Measurements from ENCODE around the gene MYH13.

- TF ChIP-seq POLR2A (IDR thresholded peaks at IDR 0.05; ENCODE audit: extremely low read depth, insufficient read length) (no peak), CTCF (IDR thresholded peaks at IDR 0.05; ENCODE audit: low read depth, low read length) (no peak)
- TF ChIP-seq, protein P1, sequence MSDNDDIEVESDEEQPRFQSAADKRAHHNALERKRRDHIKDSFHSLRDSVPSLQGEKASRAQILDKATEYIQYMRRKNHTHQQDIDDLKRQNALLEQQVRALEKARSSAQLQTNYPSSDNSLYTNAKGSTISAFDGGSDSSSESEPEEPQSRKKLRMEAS (IDR thresholded peaks at IDR 0.05; ENCODE audit: low read depth, low read length), result no peak
Observed at GRCh38 chr17:10275418-10275817, 97.4 kb downstream of the MYH13 start.

Measured in NB4 (cell line).